SK-N-DZ (cell line): ENCODE measurements around the gene PCNX4.

Experiments
- DNase-seq: peaks from one replicate; pipeline ENCODE4 v3.0.0-alpha.2; 2015; ENCODE audit warnings: low spot score

PCNX4 gene

DNA sequence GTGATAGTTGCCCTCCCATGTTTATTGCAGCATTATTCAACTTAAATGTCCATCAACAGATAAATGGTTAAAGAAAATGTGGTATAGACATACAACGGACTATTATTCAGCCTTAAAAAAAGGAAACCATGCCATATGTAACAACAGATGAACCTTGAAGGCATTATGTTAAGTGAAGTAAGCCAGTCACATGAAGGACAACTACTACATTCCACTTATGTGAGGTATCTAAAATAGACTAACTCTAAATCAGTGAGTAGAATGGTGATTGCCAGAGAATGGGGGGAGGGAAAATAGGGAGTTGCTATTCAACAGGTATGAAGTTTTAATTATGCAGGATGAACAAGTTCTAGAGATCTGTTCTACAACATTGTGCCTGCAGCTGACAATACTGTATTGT lies 10.1 kb downstream of the PCNX4 start:
- no peak for DNase-seq

DNA sequence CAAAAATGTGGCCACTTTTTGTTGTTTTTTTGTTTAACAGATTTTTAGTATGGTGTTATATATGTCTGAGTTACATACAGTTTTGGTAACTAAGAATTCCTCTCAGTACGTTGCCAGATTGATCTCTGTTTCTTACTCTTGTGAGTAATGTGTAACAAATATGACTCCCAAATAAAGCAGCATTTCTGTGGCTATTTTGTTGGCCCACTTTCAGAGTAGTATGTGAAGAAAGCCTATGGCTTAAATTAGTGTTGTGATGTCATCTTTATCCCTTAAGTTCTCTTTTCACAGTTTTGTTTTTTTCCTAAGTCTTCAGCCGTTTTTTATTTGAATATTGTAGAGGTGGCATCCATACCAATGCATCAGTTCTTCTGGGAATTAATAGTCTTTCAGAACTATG lies 10.7 kb downstream of the PCNX4 start:
- no peak for DNase-seq

DNA sequence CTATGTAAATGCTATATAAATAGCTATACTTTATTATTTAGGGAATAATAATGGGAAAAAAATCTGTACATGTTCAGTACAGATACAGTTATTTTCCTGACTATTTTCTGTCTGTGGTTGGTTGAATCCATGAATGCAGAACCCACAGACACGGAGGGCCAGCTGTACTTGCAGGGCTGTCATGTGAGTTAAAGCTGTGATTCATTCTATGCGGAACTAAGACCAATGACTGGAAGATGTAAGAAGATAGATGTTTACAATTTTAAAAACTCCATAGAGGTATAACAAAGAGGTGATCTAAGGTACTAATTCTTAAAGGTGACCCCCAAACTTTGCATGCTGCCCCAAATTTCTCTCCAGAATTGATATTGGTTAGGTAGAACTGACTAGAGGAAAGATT lies 14.6 kb downstream of the PCNX4 start:
- no peak for DNase-seq

DNA sequence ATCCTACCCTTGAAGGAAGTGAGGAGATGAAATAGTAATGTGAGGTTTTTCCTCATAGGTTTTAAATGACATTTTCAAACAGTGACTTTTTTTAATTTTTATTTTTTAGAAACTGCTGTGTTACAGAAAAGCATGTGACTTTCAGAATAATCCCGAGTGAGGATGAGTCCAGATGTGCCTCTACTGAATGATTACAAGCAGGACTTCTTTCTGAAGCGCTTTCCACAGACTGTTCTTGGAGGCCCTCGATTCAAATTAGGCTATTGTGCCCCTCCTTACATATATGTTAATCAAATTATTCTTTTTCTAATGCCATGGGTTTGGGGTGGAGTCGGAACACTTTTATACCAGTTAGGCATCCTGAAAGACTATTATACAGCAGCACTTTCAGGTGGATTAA lies 15.8 kb downstream of the PCNX4 start:
- DNase-seq: no peak

DNA sequence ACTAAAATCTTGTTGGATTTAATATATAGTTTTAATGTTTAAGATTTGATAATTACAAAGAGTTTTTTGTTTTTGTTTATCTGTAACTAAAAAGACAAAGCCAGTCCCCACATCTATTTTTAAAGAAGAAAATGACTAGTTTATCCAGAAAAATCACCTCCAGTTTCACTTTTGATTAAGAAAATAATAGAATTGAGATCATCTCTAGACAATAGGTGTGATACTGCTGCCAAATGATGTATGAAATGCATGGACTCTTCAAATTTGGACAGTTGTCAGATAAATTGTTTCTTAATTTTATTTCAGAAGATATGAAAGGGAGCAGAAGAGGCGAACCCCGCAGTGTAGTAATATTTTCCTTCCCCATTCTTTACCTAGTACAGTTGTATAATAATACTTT lies 20.0 kb downstream of the PCNX4 start:
- no peak for DNase-seq

DNA sequence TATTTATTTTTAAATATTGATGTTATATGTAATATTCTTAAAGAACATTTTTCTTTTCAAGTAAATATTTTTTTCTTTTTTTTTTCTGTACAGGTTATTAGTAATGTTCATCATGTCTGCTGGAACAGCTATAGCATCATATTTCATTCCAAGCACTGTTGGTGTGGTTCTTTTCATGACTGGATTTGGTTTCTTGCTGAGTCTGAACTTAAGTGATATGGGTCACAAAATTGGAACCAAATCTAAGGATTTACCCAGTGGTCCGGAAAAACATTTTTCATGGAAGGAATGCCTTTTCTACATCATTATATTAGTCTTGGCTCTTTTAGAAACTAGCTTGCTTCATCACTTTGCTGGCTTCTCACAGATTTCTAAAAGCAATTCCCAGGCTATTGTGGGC lies 23.2 kb downstream of the PCNX4 start:
- DNase-seq: no peak

DNA sequence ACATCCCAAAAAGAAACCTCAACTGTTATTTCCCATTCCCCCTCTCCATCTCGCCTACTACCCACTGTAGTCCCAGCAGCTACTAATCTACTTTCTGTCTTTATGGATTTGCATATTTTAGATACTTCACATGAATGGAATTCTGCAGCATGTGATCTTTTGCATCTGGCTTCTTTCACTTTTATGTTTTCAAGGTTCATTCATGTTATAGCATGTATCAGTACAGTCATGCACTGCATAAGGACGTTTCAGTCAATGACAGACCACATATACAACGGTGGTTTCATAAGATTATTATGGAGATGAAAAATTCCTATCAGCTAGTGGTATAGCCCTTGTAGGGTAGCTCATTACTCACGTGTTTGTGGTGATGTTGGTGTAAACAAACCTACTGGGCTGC lies 24.5 kb downstream of the PCNX4 start:
- DNase-seq: no peak

DNA sequence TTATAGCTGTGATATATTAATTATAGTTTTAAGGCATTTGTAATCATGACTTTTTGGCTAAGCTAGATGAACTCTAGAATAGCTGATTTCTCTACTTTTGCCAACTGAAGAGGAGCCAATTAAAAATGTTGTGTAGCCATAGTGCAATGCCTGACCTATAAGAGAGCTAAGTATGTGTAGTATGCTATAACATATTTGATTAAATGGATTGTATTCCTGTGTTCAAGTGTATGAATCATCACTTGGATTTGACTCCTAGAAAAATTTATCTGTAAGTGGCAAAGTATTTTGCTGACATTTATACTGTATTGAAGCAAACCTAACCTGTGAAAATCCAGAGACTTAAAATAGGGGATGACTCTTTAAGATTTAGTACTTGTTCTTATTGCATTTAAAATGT lies 34.2 kb downstream of the PCNX4 start:
- DNase-seq: no peak

DNA sequence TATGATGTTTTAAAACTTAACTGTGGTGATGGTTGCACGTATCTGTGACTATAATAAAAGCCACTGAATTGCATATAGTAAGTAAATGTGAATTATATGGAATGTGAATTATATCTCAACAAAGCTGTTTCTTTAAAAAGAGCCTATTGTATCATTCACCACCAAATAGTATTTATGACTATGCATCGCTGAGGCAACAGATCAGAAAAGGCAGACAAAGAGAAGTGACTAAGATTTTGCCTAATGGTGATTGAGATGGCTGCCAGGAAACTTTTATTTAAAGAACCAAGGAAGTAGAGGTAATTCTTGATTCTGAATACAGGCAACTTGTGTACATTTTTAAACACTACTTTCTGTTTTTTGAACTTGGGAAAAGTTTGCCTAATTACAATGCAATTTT lies 41.8 kb downstream of the PCNX4 start:
- no peak for DNase-seq

DNA sequence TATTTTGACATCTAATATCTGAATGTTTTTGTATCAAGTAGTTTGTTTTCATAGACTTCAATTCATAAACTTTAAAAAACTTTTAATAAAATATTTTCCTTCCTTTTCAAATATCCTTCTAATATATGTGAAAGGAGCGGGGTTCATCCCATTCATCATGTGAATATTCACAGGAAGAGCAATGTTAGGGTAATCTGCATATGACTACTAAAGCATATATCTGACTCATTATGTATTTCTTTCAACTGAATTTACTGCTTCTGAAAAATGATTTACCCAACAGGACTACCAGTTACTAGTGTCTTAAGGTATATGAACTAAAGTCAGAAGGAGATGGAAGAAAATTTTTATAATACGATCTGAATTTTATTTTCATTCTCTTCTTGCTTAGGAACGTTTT lies 43.0 kb downstream of the PCNX4 start:
- DNase-seq: no peak

DNA sequence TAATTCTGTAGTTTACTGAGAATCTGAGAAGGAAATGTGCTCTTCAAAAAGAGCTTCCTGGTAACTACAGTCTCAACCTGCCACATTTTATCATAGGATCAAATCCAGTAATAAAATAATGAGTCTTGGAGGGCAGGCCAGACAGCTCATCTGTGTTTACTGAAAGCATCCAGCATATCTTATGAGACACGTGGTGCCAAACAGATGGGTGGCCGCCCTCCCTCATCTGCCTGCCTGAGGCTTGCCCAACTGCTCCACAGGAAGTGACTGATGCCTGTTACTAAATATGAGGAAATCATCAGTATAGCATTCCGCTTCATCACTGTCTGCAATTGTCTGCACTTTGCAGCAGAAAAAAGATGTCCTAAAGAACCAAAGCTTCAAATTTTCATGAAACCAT lies 60.0 kb downstream of the PCNX4 start:
- no peak for DNase-seq

DNA sequence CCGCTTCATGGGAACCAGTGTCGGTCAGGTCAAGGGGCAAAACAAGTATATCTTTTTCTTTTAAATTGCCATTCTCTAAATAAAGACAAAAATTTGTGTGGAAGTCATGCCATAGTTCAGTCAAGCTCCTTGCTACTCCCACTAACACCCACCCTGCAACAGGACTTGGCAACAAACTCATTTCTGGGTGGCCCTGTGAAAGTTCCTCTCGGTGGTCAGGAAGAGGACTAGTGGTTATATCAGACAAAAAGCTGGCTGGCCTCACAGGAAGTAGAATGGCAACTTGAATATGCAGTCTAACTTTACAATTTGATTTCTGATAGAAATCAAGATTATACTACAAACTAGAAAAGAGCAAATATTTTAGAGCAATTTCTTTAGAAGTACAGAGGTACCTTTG lies 62.3 kb downstream of the PCNX4 start:
- DNase-seq: no peak

DNA sequence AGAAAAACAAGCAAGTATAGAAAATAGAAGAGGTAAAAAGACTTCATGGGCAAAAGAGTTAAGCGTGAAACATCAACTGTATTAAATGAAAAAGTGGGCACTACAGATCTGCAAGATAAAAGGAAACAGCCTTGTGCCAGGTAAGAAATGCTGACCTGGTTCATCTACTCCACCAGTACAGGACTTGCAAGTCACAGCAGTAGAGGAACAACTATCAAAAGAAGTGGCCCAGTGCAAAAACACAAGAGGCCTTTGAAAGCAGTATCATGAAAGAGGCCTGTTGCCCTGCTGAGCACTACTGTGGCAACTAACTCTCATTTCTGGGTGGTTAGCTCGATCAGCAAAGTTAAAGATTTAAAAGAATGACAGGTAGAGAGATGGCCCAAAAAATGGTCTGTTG lies 62.9 kb downstream of the PCNX4 start:
- no peak for DNase-seq

DNA sequence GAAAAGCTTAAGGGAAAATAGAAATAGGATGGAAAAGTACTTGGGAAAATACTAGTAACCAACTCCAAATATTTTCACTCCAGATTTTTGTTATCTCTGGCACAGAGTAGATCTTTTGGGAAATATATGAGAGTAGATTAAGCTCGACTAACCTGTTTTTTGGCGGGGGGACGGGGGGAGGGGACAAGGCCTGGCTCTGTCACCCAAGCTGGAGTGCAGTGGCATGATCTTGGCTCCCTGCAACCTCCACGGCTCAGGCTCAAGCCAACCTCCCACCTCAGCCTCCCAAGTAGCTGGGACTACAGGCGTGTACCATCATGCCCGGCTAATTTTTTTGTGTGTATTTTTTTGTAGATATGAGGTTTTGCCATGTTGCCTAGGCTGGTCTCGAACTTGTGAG lies 68.7 kb downstream of the PCNX4 start:
- no peak for DNase-seq

DNA sequence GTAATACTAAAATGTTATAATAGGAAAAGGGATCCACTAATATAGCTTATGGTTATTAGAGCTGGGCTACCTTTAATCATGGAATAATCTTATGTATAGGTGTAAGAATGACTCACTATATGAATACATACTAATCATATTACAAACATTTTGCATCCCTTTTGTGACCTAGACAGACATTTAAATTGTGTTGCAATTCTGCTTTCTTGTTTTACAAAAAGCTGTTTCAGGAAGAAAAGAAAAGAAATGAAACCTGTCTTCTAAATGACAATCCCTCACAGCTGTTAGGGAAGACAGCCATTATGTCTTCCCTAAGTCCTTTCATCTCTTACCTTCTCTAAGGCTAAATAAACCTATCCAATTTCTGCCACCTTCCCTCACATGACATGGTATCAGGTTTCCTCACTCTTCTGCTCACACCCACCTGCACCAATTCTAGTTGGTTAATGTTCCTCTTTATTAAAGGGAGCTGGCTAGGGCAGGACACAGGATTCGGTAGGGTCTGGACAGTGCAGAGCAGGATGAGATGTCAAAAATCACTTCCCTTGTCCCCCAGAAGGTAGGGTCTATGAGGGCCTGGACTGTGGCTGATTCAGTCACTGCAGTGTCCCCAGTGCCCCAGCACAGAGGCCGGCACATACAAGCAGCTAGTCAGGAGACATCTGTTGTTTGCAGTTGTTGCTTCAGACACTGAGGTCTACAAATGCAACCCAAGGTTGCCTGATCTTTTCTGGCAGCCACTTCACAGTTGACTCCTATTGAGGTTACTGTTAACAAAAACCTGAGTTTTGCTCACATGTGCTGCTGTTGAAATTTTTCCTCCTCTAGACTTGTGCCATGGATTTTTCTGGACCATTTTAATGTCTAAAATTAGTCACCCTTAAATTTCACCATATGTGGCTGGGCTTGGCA lies 69.7 kb downstream of the PCNX4 start:
- no peak for DNase-seq

DNA sequence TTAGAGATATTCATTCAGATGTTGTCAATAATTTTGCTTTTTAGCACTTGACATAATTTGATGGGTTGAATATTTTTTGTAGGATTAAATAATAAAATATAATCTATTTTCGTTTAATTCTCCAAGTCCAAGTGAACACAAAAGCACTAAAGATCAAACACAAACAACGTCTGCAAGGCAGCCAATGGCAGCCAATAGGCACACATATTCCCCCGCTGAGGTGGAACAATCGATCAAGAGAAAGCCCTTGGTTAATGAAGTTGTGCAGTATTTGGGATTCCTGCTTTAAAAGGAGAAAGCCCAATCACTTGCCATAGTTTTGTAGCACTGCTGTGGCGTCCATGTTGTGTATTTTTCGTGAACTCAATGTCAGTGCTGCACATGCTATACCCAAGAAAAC lies 72.0 kb downstream of the PCNX4 start:
- DNase-seq: no peak

DNA sequence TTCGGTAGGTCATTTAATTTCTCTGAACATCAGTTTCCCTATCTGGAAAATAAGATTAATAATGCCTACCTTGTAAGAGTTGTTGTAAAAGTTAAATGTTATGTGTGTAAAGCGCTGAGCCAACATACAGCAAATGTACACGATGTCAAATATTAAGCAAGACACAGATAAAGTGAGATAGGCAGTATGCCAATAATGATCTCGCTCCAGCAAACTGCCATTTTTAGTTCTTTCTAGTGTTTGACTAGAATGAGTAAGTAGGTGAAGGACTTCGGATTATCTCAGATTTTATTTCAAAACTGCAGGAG lies 72.6 kb downstream of the PCNX4 start:
- DNase-seq: no peak

DNA sequence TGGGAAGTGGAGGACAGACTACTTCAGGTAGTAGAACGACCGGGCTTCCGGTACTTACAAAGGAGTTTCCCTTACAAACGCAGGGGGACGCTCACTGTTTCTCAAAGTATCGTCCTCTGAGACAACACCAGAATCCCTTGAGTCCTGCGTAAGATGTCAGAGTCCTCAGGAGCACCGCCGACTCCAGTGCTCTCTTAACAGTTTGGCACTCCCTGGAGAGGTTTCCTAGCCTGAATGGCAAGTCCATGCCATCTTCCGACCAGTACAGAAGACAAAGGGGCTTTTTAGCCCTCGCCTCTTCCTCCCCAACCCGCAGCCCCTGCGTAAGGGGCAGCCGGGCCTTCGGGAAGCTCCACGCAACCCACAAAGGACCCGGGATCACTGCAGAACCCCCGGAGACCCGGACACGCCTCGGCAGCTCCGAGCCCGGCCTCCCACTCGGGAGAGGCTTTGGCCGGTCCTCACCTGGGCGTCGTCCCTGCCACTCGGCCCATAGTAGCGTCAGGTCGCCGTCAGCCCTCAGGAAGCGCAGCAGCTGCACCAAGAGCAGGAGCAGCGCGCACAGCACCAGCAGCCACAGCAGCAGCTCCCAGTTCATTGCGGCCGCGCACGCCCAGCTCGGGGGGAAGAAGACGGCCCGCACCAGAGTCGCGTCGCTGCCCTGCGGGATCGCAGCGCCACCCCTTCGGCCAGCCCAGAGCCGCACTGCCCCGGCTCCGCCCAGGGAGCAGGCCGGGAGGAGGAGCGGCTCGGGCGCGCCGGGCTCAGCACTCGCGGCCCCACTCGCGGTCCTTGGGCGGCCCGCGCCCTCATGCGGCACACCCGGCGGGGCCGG lies 73.2 kb downstream of the PCNX4 start, which contains the start of gene DHRS7:
Gene DHRS7 (minus strand): TSS at position 687 of the 835 bp plus-strand sequence. CDS start 89 bp downstream, at position 598.
- peak; percentile 78 for DNase-seq

DNA sequence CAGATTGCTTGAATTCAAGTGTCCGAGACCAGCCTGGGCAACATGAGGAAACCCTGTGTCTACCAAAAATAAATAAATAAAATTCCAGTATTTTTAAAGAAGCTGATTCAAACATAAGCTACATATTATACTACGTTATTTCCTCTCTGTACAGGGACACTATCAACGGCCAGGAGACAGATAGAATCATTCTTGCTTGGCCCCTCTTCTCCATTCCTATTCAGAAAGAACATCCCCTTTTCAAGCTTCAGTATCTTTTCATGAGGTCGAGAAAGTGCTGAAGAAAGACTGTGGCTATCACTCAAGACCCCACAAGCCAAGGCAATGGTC lies 73.8 kb downstream of the PCNX4 start:
- DNase-seq: no peak

DNA sequence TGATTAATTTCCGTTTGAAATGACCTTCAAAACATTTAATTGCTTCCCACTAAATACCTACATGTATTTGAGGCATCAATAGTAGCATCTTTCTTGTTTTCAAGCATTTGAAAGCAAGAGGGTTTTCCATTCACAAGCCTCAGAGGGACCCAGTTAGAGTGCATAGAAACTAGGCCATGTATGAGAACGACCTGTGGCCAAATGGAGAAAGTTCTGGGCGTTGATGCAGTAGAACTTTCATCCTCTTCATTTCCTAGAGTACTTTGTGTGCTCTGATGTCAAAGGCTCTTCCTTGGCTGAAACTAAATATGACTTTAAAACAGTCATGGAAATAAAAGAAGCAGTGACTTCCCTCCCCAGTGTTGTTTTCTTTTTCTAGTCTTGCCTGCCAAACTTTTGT lies 74.4 kb downstream of the PCNX4 start:
- no peak for DNase-seq

DNA sequence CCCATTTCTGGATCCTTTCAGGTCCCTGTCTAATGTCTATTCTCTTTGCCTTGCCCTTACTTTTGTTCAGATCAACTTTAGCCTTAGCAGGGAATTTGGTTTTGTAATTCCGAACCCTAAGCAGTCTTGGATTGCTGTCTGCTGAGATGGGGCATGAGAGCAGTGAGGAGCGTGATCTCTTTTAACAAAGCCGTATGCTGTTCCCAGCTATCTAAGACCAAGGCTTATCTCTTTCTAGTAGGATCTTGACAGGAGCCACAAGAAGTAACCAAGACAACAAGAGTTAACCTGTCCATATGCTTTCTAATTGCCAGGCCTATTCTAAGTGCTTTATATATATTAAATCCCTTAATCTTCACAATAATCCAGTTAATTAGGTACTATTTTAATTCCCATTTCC lies 78.0 kb downstream of the PCNX4 start:
- DNase-seq: no peak

DNA sequence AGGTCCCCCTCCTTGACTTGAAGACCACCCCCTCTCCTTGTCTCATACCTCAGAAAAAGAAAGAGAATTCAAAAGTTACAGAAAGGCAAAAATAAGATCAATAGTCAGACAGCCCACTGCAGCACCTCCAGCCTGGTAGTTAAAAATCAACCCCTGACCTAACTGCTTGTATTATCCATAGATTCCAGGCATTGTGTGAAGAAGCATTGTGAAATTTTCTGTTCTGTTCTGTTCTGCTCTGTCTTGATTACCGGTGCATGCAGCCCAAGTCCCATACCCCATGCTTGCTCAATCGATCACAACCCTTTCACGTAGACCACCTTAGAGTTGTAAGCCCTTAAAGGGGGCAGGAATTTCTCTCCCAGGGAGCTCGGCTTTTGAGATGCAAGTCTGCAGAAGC lies 79.2 kb downstream of the PCNX4 start:
- DNase-seq: no peak

DNA sequence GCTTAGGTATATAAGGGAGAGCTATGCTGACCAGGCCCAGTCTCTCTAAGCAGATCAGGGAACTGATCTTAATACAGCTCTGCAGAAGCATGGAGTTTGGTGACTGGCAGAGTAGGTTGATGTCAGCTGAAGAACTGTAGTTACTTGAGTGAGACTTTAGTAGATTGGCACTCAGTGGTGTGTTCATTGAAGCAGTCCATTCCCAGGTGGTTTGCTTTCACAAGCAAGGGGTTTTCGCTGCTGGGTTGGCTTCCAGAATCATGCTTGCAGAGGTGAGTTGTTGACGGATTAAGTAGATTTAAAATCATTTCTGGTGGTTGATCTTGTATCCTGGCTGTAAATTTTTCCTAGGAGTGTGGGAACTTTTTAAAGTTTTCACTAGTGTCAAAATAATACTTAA lies 80.0 kb downstream of the PCNX4 start:
- no peak for DNase-seq
